WTC11 (cell line): ENCODE measurements around the gene CDH13.

Experiments
- CREB1 ChIP-seq: sonication (generic); formaldehyde crosslinking; IDR thresholded peaks from 2 replicates; pipeline ENCODE4 v1.8.0; 2023; ENCODE audit warnings: mild to moderate bottlenecking, missing genetic modification reagents
- FOXJ3 ChIP-seq: sonication (generic); formaldehyde crosslinking; IDR thresholded peaks from 2 replicates; pipeline ENCODE4 v1.9.0; 2021; ENCODE audit warnings: missing genetic modification reagents, mild to moderate bottlenecking, borderline replicate concordance
- FOXP1 ChIP-seq: sonication (generic); formaldehyde crosslinking; IDR thresholded peaks from 2 replicates; pipeline ENCODE4 v1.8.0; 2022; ENCODE audit warnings: missing genetic modification reagents, mild to moderate bottlenecking, moderate library complexity, borderline replicate concordance
- TEAD1 ChIP-seq: sonication (generic); formaldehyde crosslinking; IDR thresholded peaks from 2 replicates; pipeline ENCODE4 v1.8.0; 2022; ENCODE audit warnings: mild to moderate bottlenecking, missing genetic modification reagents
- TF ChIP-seq, protein P1 (sequence below): sonication (generic); formaldehyde crosslinking; IDR thresholded peaks from 2 replicates; pipeline ENCODE4 v1.8.1; 2022; ENCODE audit warnings: mild to moderate bottlenecking, missing genetic modification reagents, moderate library complexity, borderline replicate concordance
- TF ChIP-seq, protein P2 (sequence below): sonication (generic); formaldehyde crosslinking; IDR thresholded peaks from 2 replicates; pipeline ENCODE4 v1.8.1; 2022; ENCODE audit warnings: low read depth, missing genetic modification reagents, borderline replicate concordance
- TF ChIP-seq, protein P3 (sequence below): sonication (generic); formaldehyde crosslinking; IDR thresholded peaks from 2 replicates; pipeline ENCODE4 v1.8.1; 2023; ENCODE audit warnings: mild to moderate bottlenecking, missing genetic modification reagents, moderate library complexity

DNA sequence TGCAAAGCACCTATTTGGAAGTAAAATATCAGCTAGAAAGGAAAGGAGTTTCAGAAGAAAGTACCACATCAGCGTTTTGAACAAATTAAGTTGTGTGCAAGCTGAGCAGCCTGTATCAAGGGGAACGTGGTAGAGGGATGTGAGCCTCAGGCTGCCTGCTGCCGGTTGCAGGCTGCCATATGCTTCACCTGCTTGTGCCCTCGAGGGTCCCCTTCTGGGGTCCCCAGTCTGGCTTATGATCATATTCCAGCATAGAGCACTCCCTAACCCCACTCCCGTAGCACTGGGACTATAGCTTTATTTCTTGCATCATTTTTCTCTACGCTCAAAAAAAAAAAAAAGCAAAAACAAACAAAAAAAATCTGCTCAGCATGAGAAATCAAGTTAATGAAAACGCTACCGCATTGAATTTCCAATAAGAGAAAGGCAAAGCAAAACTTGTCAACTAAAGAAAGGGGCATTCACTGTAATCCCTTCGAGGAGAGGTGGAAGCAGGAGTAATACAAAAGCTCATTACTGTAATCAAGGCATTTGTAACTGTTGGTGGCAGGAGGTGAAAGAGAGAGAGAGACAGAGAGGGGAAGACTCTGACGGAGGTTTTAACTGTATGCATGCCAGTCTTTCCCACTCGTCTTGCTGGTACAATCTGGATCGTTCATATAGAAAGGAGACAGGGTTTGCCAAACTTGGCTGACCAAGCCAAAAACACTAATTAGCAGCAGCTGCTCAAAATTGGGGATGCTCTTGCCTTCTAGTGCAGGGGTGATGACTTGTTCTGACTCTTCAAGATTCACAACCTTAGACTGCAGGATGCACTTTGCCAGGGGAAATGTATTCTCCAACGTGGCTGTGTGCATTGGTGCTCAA is 922.8 kb downstream of the CDH13 start:
- TF ChIP-seq, protein P1, sequence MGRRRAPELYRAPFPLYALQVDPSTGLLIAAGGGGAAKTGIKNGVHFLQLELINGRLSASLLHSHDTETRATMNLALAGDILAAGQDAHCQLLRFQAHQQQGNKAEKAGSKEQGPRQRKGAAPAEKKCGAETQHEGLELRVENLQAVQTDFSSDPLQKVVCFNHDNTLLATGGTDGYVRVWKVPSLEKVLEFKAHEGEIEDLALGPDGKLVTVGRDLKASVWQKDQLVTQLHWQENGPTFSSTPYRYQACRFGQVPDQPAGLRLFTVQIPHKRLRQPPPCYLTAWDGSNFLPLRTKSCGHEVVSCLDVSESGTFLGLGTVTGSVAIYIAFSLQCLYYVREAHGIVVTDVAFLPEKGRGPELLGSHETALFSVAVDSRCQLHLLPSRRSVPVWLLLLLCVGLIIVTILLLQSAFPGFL (CRISPR knock-in tag), result no peak
- TF ChIP-seq FOXJ3 (CRISPR knock-in tag) (no peak), TEAD1 (no peak), FOXP1 (CRISPR knock-in tag) (no peak), CREB1 (CRISPR knock-in tag) (no peak)
- TF ChIP-seq, protein P2, sequence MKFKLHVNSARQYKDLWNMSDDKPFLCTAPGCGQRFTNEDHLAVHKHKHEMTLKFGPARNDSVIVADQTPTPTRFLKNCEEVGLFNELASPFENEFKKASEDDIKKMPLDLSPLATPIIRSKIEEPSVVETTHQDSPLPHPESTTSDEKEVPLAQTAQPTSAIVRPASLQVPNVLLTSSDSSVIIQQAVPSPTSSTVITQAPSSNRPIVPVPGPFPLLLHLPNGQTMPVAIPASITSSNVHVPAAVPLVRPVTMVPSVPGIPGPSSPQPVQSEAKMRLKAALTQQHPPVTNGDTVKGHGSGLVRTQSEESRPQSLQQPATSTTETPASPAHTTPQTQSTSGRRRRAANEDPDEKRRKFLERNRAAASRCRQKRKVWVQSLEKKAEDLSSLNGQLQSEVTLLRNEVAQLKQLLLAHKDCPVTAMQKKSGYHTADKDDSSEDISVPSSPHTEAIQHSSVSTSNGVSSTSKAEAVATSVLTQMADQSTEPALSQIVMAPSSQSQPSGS (CRISPR knock-in tag), result no peak
- TF ChIP-seq, protein P3, sequence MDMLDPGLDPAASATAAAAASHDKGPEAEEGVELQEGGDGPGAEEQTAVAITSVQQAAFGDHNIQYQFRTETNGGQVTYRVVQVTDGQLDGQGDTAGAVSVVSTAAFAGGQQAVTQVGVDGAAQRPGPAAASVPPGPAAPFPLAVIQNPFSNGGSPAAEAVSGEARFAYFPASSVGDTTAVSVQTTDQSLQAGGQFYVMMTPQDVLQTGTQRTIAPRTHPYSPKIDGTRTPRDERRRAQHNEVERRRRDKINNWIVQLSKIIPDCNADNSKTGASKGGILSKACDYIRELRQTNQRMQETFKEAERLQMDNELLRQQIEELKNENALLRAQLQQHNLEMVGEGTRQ, result no peak
